SU-DHL-6 (cell line): ENCODE measurements around the gene ARMC7.
"Not testable (repeated sequence)": the region's sequence is repeated elsewhere in the genome, so short reads cannot be mapped to it uniquely, and the experiment has no call there.

Experiments used
- CTCF ChIP-seq: fragments of 200-600 bp; sonication (generic); IDR thresholded peaks from one replicate; pipeline ENCODE4 v1.5.1; 2017; ENCODE audit warnings: antibody characterized with exemption, mild to moderate bottlenecking, low read length, moderate library complexity; ENCODE audit not compliant: insufficient read depth, poor library complexity, severe bottlenecking
- EZH2phosphoT487 ChIP-seq: fragments of 200-600 bp; sonication (generic), shearing (Covaris generic); conservative IDR thresholded peaks from 2 replicates; pipeline ENCODE4 v1.6.1; 2018; ENCODE audit warnings: mild to moderate bottlenecking, antibody characterized with exemption, low read length, moderate library complexity, mixed read lengths

GRCh38 chr17:75071478-75072271 lies 38.1 kb upstream of the ARMC7 start:
- TF ChIP-seq CTCF, EZH2phosphoT487: not testable (repeated sequence)
